WTC11 (cell line): Measurements from ENCODE around the gene ZYG11B.

Source experiments
- FOXJ3 ChIP-seq: sonication (generic); formaldehyde crosslinking; IDR thresholded peaks from 2 replicates; pipeline ENCODE4 v1.9.0; 2021; ENCODE audit warnings: missing genetic modification reagents, mild to moderate bottlenecking, borderline replicate concordance
- FOXP1 ChIP-seq: sonication (generic); formaldehyde crosslinking; IDR thresholded peaks from 2 replicates; pipeline ENCODE4 v1.8.0; 2022; ENCODE audit warnings: missing genetic modification reagents, mild to moderate bottlenecking, moderate library complexity, borderline replicate concordance
- IRF2 ChIP-seq: sonication (generic); formaldehyde crosslinking; IDR thresholded peaks from 2 replicates; pipeline ENCODE4 v1.8.0; 2022; ENCODE audit warnings: low read depth, missing genetic modification reagents, borderline replicate concordance
- NR3C1 ChIP-seq: sonication (generic); formaldehyde crosslinking; conservative IDR thresholded peaks from 2 replicates; pipeline ENCODE4 v1.8.1; 2023; ENCODE audit warnings: low read depth, mild to moderate bottlenecking, missing genetic modification reagents
- TEAD1 ChIP-seq: sonication (generic); formaldehyde crosslinking; IDR thresholded peaks from 2 replicates; pipeline ENCODE4 v1.8.0; 2022; ENCODE audit warnings: mild to moderate bottlenecking, missing genetic modification reagents
- ZNF317 ChIP-seq: sonication (generic); formaldehyde crosslinking; IDR thresholded peaks from 2 replicates; pipeline ENCODE4 v1.8.1; 2023; ENCODE audit warnings: low read depth, mild to moderate bottlenecking, moderate library complexity, missing genetic modification reagents, borderline replicate concordance
- ZNF671 ChIP-seq: fragments of 250-450 bp; sonication (Bioruptor Pico); IDR thresholded peaks from 2 replicates; pipeline ENCODE4 v1.8.0; 2021; ENCODE audit warnings: mild to moderate bottlenecking
- TF ChIP-seq, protein P1 (sequence below): fragments of 200-600 bp; IDR thresholded peaks from 2 replicates; pipeline ENCODE4 v1.8.0; 2022; ENCODE audit warnings: antibody characterized with exemption

DNA sequence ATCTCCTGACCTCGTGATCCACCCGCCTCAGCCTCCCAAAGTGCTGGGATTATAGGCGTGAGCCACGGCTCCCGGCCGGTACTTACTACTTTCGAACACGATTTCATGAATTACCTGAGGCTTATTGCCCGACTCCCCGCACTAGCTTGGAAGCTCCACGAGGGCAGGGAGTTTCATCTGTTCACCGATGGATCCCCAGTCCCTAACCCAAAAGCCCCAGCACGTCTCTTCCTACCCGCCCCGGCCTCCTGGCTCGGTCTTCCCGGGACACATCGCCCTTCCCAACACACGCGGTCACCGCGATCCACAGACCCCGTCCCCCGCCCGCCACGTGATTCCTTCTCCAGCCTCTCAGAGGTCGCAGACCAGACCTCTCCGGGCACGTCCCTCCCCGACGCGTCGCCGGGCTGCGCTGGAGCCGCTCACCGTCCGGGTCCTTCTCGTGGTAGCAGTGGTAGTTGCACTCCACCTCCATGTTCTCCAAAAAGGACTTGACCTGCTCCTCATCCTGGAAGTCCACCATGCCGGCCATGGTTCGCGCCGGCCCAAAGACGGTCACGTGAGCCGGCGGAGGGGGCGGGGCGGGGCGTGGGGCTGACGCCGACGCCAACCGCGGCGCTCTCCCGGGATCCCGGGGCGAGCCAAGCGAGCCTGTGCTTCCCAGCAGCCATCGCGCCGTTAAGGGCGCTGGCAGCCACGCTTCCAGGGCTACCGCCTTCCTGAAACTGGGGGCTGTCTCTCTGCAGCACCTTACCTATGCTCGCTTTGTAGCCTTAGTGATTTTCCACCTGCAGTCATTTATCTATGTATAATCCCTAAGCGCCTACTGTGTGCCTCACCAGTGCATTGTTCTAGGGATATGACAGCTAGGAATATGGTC lies 28.2 kb upstream of the ZYG11B start, which contains the start of gene COA7:
- TF ChIP-seq, protein P1, sequence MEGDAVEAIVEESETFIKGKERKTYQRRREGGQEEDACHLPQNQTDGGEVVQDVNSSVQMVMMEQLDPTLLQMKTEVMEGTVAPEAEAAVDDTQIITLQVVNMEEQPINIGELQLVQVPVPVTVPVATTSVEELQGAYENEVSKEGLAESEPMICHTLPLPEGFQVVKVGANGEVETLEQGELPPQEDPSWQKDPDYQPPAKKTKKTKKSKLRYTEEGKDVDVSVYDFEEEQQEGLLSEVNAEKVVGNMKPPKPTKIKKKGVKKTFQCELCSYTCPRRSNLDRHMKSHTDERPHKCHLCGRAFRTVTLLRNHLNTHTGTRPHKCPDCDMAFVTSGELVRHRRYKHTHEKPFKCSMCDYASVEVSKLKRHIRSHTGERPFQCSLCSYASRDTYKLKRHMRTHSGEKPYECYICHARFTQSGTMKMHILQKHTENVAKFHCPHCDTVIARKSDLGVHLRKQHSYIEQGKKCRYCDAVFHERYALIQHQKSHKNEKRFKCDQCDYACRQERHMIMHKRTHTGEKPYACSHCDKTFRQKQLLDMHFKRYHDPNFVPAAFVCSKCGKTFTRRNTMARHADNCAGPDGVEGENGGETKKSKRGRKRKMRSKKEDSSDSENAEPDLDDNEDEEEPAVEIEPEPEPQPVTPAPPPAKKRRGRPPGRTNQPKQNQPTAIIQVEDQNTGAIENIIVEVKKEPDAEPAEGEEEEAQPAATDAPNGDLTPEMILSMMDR: no peak
- TF ChIP-seq FOXP1 (CRISPR knock-in tag) (peak; percentile 99), ZNF317 (CRISPR knock-in tag) (no peak), NR3C1 (CRISPR knock-in tag) (peak; percentile 89; the same call in 1 of the 2 replicates), TEAD1 (CRISPR knock-in tag) (peak; percentile 88), IRF2 (CRISPR knock-in tag) (0 out of 2 replicates have a peak, but pooled peaks have one; percentile 72), FOXJ3 (CRISPR knock-in tag) (no peak), ZNF671 (CRISPR knock-in tag) (no peak)
